Measurements from ENCODE around the gene ARNT2.

GRCh38 chr15:80530737-80531365, 126.7 kb downstream of the ARNT2 start:
- TF ChIP-seq, protein P1, sequence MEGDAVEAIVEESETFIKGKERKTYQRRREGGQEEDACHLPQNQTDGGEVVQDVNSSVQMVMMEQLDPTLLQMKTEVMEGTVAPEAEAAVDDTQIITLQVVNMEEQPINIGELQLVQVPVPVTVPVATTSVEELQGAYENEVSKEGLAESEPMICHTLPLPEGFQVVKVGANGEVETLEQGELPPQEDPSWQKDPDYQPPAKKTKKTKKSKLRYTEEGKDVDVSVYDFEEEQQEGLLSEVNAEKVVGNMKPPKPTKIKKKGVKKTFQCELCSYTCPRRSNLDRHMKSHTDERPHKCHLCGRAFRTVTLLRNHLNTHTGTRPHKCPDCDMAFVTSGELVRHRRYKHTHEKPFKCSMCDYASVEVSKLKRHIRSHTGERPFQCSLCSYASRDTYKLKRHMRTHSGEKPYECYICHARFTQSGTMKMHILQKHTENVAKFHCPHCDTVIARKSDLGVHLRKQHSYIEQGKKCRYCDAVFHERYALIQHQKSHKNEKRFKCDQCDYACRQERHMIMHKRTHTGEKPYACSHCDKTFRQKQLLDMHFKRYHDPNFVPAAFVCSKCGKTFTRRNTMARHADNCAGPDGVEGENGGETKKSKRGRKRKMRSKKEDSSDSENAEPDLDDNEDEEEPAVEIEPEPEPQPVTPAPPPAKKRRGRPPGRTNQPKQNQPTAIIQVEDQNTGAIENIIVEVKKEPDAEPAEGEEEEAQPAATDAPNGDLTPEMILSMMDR (IDR thresholded peaks at IDR 0.05), result no peak
- TF ChIP-seq POLR2A (IDR thresholded peaks at IDR 0.05), result no peak

All from vagina (tissue), 2 donors.